H1 (cell line): ENCODE data around the gene XPO1.

Experiments
- CTCF ChIP-seq, 3 experiments: IDR thresholded peaks; 1 replicate in 2 of 3; 2 replicates in 1 of 3; pipeline versions ENCODE4 v1.5.1 to v1.6.1; 2011; ENCODE audit warnings: low read length in 3 of 3, mild to moderate bottlenecking in 3 of 3, inconsistent platforms in 2 of 3, low read depth in 1 of 3, moderate library complexity in 1 of 3; ENCODE audit not compliant: insufficient read depth in 1 of 3; ENCODE audit errors: control extremely low read depth in 1 of 3
- GABPA ChIP-seq: IDR thresholded peaks from 2 replicates; pipeline ENCODE4 v1.6.1; 2011; ENCODE audit warnings: mild to moderate bottlenecking, low read length, moderate library complexity, borderline replicate concordance; ENCODE audit not compliant: insufficient read depth

DNA sequence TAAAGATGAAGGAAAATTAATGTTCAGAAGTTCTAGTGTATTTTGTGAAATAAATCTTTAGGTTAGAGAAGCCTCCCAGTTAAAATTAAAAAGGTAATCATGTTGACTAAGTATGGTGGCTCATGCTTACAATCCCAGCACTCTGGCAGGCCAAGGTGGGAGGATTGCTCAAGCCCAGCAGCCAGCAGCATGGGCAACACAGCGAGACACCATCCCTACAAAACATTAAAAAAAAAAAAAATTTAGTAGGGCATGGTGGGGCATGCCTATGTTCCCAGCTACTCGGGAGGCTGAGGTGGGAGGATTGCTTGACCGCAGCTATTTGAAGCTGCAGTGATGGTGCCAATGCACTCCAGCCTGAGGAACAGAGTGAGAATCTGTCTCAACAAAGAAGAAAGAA, 17.9 kb downstream of the XPO1 start:
- TF ChIP-seq GABPA (no peak), CTCF (IDR thresholded peaks at IDR 0.05; ENCODE audit: control extremely low read depth in 1 of 3, insufficient read depth in 1 of 3, low read depth in 1 of 3, low read length in 3 of 3) (no peak)
